GM03348 (cell line): ENCODE data around the gene LIFR.

Source experiments
- DNase-seq: peaks from one replicate; pipeline ENCODE4 v3.0.0; 2012; ENCODE audit warnings: low spot score

LIFR gene

DNA sequence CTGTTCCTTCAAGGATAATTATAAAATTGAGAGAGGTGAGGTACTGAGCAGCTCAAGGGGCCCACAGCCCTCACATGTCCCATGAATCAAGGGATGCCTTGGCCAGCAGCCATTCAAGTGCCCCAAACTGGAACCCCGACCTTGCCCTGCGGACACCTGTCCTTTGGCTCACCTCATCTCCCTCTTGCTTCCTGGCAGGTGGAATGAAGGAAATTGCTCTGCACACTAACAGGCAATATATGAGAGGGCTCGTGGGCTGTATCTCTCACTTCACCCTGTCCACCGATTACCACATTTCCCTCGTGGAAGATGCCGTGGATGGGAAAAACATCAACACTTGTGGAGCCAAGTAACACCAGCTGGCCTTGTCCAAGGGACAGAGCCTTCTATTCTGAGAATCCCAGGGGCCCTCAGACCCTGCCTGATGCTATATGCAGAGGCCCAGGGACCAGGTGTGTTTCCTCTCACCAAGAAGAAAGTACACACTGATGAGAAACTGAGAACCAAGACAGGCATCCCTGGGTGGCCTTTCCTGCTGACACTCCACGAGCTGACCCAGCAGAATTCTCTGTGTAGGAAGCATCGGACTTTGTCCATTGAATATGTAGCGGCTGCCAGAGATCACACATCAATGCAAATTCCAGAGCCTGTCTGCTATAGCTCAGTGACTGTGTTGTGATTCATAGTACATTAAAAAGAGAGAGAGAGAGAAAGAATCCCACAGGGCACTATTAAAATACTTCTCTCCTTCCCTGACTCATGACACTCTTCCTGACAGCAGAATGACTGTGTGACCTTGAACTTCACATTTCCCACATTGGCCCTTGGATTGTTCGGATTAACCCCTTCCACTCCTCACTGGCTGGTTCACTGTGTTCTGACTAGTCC, 92.6 kb downstream of the LIFR start:
- peak; percentile 83 for DNase-seq

DNA sequence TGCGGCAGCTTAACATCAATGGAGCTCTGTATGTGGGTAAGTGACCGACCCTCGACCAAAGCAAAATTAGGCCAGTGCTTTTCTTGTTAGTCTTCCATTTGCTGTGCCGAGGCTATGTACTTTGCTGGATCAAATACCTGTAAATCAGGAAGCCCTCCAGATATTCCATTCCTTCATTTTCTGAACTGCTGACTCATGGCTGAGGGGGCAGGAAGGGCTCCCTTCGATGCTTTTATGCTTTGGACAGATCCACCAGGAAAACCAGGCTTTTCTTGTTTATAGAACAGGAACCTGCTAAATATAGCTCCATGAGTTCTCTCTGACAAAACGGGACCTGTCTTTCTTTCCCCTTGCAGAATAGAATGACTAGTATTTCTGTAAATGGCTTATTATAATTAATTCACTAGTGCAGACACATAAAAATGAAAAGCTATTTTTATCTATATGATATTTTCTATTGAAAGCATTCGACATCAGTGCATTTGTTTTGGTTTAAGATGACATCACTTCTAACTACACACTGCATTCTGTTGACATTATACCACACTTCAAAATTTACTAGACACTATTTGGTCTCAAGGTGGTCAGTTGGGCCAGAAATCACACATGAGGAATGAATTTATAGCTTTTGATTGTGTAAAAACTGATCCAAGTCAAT, 93.3 kb downstream of the LIFR start:
- no peak for DNase-seq

DNA sequence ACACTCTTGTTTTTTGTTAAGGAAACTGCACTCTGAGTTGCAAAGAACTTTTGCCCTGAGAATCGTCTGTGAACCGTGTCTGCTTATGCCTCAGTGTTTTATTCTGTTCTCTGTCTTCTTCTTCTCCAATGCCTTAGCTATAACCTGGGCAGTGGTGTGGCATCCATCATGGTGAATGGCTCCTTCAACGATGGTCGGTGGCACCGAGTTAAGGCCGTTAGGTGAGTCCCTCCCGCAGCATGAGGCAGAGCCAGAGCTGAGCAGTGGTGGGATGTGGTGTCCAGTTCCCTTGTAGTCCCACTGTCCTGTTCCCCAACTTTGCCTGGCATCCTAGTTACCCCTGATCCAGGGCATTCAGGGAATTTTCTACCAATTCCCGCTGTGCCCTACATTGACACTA, 98.3 kb downstream of the LIFR start:
- no peak for DNase-seq

DNA sequence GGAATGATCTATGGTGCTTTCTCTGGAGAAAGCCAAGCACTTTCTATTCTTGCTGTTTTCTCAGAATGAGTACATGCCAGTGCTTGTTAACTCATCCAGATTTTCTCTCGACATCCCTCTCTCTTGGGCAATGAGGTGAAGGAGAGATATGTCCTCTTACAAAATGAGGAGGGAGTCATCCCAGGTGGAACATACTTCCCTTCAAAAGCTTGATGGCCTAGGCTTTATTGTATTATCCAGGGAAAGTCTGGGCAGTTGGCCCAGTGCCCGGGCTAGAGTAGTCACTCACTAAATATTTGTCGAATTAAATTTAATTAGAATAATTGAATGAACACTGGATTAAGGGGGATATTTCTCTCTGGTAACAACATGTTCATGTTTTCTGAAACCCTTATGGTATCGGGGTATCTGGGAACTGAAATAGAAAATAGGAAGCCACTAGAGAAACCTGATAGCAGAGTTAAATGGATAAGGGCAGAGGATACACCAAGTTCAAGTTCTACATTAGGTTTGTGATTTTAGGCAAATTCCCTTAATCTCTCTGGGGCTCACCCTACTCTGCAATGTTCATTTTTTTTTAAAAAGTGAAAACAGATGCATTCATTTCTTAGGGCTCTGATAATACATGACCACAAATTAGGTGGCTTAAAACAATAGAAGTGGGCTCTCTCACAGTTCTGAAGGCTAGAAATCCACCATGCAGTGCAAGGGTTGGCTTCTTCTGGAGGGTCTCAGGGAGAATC, 99.6 kb downstream of the LIFR start:
- DNase-seq = no peak

DNA sequence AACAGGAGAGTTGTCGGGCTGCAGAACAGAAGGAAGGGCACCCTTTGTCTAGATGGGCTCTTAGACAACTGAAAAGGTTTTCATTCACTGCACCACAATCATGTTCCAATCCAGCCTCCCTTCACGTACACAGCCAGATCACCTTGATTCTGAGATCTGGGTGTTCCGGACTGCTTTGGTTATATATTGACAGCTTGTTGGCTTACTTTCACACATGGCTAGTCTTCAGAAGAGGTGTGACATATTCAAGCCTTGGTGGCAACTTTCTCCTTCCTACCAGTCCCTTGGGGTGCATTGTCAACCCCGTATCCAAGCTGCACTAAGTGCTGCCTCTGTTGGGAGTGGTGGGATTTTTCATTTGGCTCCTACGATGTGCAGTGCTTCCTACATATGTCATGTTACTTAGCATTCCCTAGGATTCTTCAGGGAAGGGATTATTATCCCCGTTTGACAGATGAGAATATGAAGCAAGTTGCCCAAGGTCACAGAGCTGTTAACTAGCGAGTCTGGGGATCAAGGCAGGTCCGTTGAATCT, 100.6 kb downstream of the LIFR start:
- no peak for DNase-seq

DNA sequence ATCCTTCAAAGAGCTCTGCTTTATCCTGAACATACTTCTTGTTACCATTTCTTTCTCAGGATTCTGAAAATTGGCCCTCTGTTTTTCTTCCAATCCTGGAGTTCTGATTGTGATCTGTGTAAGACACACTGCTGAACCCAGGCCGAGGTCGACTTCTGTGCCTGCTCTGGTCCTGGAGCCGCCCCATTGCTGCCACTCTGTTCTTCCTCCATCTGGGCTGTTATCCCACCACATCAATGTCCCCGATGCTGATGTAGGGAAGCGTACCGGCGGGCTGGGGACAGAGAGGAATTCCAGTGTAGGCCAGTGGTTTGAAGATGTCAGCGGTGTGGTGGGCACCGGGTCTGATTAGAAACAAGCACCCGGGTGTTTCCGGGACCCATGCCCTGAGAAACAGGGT, 102.5 kb downstream of the LIFR start:
- no peak for DNase-seq

DNA sequence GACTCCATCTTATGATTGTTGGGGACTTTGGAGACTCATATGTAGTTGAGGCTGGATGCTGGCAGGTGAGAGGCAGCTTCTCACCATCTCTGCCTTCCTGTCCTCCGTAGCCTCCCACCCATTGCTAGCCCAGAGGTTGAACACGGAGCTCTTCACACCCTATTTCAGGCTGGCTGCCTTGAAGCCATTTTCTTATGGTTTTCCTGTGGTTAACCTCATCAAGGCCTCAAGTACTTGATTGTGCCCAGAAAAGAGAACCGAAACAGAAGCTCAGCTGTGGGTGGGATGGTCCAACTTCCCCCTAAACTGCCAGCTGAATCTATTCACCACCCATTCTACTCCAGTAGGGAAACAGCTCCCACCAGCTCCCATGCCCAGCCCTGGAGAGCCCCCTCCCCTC, 102.9 kb downstream of the LIFR start:
- DNase-seq = no peak

DNA sequence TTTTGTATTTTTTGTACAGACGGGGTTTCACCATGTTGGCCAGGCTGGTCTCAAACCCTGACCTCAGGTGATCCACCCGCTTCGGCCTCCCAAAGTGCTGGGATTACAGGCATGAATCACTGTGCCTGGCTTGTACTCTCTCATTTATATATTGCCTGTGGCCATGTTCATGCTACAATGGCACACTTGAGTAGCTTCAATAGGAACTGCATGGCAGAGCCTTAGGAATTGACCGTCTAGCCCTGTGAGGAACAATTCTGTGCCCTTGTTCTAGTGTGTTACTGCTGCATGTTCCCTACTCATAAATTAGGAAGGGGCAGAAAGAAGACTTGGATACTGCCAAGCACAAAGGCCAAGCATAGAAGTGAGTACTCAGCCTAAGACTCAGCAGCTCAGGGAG, 104.2 kb downstream of the LIFR start:
- no peak for DNase-seq

DNA sequence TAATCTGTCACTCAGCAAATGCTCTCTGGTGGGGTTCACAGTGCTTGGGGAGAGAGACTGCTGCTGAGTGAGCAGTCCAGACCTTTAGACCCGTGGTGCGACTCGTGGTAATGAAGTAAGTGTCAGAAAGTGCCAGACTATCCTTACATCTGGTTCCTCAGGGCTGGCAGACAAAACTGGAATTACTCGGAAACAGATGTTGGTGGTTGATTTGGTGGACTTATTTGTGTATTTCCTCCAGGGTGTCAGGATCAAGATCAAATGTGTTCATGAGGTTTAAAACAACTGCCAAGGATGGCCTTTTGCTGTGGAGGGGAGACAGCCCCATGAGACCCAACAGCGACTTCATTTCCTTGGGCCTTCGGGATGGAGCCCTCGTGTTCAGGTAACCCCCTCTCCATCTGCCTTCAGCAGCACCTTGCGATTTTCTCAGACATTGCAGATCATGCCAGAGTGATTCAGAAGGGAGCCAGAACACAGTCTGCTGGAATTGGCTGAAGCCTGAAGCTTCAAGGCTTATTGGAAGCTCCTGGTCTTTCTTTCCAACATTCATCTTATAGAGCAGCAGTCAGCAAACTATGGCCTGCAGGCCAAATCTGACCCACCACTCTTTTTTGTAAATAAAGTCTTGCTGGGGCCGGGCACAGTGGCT, 105.2 kb downstream of the LIFR start:
- DNase-seq = peak; percentile 59

DNA sequence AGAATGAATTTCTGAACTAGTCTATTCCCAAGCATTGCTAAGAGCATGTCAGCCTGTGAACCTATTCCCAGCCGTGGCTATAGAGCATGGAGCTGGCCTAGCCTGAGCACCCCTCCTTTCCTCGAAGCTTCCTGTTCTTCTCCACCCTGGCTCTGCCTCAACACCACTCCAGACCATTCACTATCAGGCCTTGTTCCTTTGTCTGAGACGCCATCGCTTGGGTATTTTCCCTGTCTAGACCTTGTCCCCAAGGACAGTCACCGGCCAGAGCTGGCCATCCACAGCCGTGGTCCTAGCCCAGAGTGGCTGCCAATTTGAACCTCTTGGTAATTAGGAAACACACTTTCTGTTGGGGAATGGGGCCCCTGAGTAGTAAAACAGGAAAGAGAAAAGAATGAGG, 105.8 kb downstream of the LIFR start:
- no peak for DNase-seq

DNA sequence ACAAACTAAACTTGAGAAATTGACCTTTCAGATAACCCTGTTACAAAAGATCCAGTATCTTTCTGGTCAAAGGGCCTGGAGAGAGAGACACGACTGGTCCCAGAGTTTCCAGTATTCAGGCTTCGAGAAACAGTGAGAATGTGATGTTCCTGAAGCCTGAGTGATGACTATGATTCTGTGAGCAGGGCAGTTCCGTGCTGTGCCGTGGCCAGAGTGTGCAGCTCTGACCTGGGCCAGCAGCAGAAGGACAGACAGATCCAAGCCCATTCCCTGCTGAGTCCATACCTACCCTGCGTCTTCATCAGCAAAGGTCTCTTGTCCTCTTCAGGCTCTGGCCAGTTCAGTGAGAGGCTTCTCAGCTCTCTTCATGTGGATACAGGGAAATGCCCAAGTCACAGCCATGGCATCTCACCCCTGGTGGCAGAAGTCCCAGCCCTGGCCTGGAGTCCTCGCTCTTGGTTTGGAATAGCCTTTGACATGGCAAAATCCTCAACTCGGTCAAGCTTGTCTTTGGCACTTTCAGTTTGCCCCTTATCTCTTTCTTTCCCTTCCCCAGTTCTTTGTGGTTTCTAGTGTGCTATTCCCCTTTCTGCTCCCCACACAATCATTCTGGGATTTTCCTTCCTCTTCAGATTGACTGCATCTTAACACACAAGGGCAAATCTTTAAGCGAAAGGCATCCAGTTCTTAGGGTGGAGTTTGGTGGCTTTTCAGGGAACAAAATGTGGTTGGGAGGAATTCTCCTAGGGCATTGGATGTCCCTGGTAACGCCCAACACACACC, 107.7 kb downstream of the LIFR start:
- DNase-seq = no peak

DNA sequence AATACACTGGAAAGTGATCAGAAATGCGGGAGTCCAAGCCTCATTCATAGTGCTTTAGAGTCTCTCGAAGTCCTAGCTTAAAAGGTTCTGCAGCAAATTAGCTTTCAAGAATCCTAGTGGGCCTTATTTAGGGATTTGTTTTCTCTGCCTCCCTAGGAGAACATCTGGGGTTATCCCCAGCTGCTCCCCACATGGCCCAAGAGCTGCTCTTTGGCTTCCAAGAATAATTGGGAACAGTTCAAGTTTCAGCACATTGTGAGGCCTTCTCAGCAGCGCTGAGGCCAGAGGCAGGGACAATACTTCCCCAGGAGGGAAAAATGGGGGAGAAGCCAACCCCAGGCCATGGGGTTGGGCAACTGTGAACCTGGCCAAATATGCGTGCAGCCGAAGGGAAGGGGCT, 108.7 kb downstream of the LIFR start:
- DNase-seq = peak; percentile 37

DNA sequence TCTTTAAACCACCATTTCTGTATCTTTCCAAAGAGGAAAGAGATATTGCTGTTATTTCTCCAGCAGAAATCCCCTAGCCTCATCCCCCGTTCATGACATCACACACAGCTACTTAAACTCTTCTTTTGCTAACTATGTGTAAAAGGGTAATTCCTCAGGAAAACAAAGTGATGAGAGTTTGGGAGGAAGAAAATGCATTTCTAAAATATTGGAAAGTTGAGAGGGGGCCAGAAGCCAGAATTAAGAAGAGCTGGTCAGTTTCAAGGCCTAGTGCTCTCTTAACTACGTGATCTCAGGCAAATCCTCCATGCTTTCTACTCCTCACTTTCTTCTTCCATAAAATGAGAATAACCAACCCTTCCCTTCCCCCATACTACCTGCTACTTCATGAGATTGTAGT, 109.4 kb downstream of the LIFR start:
- no peak for DNase-seq

DNA sequence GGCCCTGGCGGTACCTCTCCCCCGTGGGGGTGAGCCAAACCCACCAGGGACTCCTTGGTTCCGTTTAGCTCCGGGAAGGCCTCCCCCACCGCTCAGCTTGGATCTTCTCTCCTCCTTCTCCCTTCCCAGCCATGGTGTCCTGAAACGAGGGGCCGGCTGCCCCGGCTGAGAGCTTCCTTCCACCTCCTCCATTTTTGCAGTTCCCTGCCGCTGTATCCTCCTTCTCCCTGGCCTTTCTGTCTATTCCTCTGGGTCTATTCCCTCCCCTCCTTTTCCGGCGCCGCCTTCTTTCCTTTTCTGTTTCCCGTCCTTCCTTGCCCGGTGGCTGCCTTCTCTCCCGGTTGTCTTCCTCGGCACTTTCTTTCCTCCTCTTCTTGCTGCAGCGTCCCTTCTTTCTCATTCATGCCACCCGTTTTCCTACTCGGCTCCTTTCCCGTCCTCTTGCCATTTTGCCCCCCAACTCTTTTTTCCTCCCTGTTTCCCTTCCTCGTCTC, 110.4 kb downstream of the LIFR start:
- DNase-seq = no peak

DNA sequence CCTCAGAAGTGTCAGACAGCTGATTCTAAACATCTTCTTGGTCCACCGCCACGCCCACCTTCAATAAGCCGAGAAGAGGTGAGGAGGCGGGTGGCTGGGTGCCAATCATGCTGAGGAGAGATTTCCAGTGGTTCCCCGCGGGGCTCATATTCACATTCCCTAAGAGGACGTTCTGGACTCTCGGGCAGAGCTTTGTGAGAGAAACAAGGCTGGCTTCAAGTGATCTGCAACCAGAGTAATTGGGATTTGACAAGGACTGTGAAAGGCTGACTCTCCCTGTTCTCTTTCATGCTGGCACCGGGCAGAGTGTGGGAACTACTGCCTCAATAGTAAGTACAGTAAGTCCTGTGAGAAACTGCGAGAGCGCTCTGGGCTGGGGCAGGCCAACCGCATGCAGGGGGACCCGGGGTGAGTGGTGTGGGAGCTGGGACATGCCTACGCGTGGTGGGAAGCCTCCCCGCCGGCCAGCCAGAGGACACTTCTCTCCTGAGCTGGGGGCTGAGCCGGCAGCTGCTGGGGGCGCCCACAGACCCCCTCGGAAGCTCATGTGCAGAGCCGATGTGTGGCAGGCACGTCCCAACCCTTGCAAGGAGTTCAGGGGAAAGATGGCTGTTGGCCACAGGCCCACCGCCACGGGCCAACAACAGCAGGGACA, 110.9 kb downstream of the LIFR start:
- DNase-seq = no peak

DNA sequence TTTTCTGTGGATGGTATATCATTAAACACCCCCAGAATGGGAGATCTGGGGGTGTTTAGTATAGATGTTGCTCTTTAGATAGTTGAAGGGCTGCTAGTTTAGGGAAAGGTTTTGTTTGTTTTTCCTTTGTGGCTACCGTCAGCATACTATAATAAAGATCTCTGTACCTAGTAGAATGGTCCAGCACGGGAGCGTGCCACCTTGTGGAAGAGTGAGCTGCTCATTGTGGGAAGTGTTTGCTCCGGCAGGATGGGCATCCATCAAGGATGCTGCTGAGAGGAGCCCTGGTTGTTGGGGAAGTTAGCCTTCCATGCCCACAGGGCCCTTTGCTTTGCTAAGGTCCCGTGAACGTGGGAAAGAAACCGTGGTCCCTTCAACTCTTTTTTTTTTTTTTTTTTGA, 113.1 kb downstream of the LIFR start:
- DNase-seq = no peak

DNA sequence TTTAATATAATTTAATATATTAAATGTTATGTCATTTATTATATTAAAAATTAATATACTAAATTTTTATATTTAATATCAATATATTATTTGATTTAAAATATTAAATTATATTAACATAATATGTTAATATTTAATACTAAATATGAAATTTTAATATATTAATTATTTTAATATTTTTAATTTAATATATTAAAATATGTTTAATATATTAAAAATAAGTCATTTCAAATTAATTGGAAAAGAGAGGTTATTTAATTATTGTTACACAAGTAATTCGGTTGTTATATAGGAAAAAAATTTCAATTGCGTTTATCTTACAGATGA, 114.2 kb downstream of the LIFR start:
- no peak for DNase-seq

DNA sequence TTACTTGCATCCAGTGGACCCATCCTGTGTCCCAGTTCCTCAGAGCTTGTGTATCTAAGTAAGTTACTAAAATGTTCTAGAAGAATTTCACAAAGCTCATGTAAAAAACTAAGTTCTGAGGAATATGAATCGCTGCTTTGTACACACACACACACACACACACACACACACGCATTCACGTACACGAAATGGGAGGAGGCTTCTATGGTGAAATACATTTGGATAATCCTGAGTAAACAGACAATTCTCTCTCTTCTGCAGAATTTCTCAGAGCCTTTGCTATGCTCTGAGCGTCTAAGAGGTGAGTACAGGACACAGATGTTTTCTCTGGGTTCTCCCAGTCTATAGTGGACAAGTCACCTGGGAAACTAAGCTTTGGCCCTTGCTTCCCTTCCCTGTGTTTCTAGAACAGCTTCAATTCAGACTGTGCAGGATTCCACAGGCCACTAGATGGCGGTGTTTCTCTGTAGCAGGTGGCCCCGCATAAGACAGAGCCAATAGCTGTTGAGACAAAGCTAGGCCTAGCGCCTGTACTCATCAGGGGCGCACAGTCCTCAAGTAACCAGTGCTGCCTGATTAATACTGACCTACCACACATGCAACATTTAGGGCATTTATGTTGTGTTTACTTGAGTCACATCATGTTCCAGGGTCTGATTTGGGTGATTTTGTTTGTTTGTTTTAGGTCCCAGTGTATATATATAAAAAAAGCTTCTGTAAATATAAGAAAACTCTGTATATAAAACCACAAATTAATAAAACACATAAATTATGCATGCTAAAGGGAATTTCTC, 114.8 kb downstream of the LIFR start:
- DNase-seq = peak; percentile 84

DNA sequence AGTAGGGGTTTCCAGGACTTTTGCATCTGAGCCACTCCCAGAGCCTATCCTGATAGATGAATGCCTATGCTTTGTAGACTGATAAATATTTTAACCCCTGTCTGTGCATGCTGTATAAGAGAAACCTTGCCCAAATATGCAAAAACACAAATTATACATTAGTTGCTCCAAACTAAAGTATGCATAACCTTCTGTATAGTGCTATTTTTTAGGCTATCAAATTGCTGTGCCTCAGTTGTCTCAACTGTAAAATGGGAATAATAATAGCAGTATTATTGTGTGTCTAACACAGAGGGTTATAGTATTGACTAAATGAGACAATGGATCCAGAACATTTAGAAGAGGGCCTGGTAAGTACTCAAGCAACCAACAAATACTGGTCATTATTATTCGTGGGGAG, 117.7 kb downstream of the LIFR start:
- no peak for DNase-seq
